Erythroblast (primary cell): ENCODE data around the gene NANP.

Experiments used
- GATA1 ChIP-seq: IDR thresholded peaks from 2 replicates; pipeline ENCODE4 v1.6.1; 2011; ENCODE audit warnings: low read depth, mild to moderate bottlenecking, control low read depth, low read length, moderate library complexity
- POLR2A ChIP-seq: IDR thresholded peaks from 2 replicates; pipeline ENCODE4 v1.6.1; 2011; ENCODE audit warnings: mild to moderate bottlenecking, low read length

GRCh38 chr20:25644814-25645213, 21.0 kb upstream of the NANP start:
- TF ChIP-seq POLR2A (no peak), GATA1 (no peak)
